ENCODE data around the gene SIAE.

The SIAE gene

DNA sequence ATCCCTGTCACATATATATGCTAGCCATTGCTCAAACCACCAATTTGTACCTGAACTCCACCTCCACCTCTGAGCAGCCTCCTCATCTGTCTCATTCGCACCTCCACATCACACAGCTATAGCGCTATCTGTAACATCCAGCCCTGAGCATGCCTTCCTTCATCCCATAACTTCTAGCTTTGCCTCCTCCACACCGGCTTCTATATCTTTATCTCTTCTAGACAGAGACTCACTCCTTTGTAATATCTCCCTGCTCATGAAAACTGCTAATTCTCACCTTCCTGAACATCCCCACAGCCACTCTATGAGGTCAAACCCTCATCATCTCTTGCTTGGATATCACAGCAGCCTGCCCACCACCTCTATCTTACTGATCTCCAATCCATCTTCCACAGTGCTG is 5.9 kb downstream of the SIAE start:
- in situ Hi-C loops (cut with MboI; ENCODE audit: low sequenced_read_pairs): no loop called here

DNA sequence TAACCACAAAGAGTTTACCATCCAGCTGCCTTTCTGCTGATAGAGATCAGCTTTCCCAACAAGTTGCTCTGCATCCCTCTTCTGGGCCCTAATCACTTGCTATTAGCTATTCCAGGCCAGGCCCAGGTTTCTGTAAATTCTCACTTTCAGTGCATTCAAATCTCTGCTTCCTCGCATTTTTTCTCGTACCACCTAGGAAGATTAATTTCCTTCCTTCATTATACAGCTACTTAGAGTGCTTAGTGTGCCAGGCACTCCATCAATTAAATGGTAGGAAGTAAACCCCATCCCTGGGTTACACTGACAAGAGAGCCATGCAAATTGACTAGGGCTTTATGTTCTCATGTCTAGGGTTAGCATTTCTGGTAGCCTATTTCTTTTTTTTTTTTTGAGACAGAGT is 9.7 kb downstream of the SIAE start:
- in situ Hi-C loops (cut with MboI; ENCODE audit: low sequenced_read_pairs): no loop called here

DNA sequence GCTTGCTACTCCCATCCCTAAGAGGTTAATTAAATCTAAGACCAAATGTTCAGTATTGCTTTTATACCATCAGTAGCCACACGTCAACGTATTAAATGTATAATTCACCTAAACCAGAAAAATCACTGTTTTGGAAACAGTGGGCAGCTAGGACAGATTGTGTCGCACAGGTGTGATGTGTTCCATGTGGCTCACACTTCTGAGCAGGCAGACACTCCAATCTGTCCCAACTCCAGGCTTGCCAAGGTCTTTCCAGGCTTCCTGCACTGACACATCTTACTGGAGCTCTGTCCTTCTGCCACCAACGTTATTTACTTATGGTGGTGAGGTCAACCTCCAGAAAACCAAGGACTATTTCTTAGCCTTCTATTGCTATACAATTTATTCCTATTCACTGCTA is 11.4 kb downstream of the SIAE start:
- in situ Hi-C loops (cut with MboI; ENCODE audit: low sequenced_read_pairs): no loop called here

DNA sequence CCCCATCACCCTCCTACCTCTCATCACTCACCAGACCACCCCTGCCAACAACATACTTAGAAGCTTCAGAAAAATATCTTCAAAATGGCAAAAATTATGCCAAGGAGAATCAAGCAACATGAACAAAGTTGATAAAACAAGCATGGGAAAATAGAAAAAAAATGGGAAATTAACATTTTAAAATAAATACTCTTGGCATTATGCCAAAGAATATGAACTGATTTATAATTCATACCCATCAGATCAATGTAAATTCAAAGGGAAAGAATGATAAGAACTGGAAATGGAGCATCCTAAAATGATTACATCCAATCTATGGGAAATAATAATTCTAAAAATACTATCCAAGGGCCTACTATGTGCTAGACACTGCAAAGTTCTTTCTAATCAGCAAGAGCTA is 12.0 kb downstream of the SIAE start:
- in situ Hi-C loops (cut with MboI; ENCODE audit: low sequenced_read_pairs): no loop called here

DNA sequence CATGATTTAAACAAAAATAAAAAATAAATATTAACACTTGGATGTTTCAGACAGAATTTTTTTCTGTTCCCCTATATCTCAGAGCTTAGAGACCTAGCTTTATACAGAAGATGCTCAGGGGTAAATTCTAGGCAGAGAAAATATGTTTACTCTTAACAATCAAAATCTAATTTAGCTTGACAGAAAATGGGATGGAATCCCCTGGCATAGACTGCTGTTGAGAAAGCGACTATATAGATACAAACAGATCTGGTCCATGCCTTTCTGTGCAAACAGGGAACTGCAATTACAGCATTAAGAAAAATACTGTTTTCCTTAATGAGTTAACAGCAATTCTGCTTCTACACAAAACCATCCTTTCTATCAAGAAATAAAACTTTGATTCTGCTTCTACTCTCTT is 14.6 kb downstream of the SIAE start:
- in situ Hi-C loops (cut with MboI; ENCODE audit: low sequenced_read_pairs): no loop called here

DNA sequence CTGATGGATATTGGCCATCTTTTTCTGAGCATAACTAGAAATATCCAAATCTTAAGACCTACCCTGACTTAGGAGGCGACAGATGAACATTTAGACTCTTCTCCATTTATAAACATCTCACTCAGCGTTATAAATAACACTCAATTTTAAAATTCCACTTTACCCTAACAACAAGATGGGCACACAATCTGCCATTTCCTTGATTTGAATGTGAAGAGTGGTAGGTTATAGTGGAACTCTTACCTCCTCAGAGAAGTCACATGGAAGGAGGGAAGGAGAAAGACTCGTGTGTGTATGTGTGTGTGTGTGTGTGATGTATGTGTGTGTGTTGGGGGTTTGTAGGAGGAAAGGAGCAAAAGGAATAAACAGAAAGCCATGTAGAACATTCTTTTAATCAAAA is 15.0 kb downstream of the SIAE start:
- in situ Hi-C loops (cut with MboI; ENCODE audit: low sequenced_read_pairs): no loop called here

DNA sequence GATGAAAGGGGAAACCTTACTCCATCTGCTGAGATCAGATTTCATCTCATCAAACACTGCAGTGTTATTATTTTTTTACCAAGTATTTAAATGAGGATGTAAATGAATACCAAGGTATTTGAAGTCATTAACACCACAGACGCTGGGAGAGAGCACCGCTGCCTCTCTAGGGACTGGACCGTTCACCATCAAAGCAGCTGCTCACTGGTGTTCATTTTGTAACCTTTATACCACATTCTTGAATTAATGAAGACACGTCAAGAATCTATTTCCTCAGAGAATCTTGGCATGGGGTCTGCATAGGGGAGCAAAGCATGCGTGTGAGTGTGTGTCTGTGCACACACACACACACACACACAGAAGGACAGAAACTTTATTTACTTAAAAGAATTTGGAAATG is 15.6 kb downstream of the SIAE start:
- in situ Hi-C loops (cut with MboI; ENCODE audit: low sequenced_read_pairs): no loop called here

DNA sequence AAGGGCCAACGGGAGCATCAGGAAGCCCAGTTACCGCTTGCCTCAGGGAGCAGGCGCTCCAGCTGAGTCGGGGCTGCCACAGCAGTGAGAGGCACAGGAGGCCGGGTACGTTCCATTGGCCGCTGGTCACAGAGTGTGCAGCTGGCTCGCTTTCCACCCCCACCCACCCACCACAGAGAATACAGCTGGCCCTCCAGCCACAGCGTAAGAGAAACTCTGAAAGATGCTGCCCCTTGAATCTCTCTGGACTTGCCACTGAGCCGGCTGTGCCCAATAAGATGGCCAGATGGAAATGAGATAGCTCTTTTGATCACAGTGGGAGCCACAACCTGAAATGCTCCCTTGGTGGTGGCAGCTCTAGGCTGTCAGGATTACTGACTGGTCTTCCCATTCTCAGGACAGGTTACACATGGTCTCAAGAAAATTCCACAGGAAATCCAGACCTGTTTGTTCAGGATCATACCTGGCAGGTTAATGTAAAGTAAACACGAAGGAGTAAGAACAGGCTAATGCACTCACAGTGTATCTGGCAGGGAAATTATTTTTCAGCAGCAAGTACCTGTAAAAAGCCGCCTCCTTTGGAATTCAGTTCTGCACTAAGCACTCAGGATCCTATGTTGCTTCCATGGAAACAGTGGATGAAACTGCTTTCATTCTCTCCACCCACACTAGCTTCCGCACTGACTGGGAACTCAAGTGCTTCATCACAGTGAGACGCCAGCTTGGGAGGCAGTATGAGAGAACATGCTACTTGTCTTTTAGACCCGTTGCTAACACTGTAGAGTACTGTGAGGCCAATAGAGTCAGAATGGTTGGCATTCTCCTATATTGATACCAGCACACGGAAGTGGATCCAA is 16.5 kb downstream of the SIAE start:
- in situ Hi-C loops (cut with MboI; ENCODE audit: low sequenced_read_pairs): no loop called here

DNA sequence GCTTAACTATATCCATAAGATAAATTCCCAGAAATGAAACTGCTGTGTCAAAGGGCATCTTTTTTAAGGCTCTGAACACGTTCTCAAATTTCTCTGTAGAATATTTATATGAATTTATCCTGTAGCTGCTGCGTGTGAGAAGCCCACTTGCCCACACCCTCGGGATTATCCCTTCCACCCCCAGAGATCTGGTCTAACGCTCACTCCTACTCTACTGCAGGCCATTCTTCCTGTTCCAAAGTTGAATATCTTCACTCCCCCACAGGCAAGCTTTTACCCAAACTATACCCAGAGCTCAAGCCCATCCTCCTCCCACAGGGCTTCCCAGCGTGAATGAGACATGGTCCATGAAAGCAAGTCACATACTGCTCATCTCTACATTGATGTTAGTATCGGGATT is 24.9 kb downstream of the SIAE start:
- in situ Hi-C loops (cut with MboI; ENCODE audit: low sequenced_read_pairs): no loop called here

DNA sequence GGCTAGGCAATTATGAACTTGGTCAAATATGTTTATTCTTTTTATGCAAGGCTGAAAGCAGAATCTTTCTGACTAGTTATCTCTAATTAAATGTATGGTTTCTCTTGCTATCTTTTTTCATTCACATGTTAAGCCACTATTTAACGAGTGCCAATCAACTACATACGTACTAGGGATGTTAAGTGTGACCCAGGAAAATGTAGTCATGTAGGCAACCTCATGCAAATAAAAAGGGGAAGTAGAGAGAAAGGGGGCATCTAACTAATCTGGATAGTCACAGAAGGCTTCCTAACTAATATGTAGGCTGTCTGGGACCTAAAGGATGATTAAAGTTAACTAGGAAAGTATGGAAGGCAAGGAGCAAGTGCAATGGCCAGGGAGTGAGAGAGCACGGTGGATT is 27.4 kb downstream of the SIAE start:
- in situ Hi-C loops (cut with MboI; ENCODE audit: low sequenced_read_pairs): no loop called here

DNA sequence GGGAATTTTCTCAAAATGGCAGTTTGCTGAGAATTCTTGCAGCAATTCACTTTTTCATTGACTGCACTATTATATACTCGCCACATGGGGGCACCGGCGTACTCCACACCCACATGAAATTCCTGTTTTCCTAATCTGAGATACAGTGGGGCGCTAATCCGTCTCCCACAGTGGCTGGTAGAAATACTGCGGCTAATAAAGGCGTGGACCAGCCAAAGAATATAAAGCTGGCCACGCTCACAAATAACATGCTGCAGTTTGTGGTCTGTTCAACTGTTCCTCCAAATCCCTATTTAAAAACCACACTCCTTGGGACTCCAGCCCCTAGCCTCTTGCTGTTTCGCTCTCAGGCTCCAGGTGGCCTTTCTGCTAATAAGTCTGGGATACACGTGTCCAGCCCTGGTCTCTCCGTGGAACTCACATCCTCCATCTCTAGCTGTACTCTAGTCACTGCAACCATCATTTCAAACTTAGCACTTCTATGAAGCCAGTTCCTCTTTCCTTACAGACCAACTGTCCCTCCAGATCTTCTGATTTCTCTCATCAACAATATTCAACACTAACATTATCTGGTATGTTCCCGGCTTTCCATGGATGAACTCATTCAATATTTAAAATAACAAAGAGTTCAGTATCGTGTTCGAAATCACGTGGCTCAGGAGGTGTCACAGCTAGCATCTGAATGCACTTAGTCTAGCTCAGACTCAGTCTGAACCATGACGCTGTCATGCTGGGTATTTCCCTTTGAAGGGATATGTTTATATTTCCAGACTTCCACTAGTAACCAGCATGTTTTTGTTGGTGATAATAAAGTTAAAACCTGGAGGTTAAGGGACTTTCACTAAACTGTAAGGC is 28.9 kb downstream of the SIAE start:
- in situ Hi-C loops (cut with MboI; ENCODE audit: low sequenced_read_pairs): no loop called here

DNA sequence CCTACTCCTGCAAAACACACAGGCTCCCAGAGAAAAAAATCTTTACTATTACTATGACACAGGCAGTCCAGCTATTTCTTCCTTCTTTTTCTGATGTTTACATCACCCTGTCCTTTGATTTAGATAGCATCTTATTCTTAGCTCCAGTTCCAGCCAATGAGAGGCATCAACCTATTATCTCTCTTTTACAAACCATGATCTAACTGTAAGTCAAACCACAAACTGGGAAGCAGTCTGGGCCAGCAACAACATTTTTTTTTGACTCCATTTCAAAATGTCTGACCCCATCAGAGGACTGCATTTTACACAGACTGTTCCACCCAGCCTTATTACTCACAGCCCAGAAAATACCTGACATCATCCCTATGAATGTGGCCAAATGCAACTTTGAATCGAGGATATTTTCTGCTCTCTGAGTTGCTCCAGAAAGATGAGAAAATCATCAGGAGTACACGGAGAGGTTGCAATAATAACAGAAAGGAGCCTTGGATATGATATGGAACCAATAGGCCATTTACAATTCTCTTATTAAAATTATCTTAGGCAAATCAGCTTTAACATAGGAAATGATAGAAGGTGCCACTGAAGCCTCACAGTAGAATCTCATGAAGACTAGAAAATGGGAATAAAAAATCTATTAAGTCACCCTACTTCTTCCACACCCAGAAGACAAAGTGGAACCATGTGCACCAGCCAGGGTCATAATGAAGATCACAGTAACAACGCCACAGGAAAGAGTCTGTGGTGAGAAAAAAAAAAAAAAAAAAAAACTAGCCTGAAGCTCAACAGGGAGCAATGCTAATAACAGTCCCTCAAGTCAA is 29.7 kb downstream of the SIAE start:
- in situ Hi-C loops (cut with MboI; ENCODE audit: low sequenced_read_pairs): no loop called here

DNA sequence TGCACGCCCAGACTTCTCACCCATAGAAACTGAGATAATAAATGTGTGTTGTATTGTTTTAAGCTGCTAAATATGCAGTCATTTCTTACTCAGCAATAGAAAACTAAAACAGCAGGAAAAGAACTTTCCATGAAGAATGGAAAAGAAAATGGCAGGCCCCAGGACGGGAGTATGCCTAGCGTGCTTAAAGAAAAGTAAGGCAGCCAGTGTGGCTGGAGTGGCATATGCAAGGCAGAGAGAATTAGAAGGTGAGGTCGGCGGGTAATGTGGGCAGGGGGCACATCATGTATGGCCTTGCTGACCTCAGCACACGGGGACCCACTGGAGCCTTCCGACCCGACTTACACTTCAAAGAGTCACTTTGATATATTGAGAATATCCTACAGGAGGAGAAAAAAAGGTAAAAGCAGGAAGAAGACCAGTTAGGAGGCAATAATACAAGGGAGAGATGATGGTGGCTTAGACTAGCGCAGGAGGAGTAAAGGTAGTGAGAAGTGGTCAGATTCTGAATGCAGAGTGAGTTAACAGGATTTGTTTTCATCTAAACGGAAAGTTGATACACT is 30.4 kb downstream of the SIAE start:
- in situ Hi-C loops (cut with MboI; ENCODE audit: low sequenced_read_pairs): no loop called here

DNA sequence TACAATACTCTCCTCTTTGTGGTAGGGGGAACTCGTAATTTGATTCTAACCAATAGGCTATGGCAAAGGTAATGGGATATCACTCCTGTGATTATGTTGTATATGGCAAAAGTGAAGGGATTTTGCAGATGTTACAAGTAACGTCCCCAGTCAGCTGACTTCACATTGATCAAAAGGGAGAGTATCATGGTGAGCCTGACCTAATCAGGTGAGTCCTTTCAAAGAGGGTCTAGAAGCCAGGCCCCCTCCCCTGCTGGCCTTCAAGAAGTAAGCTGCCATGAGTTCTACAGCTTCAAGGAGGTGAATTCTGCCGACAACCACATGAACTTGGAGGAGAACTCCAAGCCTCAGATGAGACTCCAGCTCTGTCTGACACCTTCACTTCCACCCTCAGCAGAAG is 30.9 kb downstream of the SIAE start:
- in situ Hi-C loops (cut with MboI; ENCODE audit: low sequenced_read_pairs): no loop called here

DNA sequence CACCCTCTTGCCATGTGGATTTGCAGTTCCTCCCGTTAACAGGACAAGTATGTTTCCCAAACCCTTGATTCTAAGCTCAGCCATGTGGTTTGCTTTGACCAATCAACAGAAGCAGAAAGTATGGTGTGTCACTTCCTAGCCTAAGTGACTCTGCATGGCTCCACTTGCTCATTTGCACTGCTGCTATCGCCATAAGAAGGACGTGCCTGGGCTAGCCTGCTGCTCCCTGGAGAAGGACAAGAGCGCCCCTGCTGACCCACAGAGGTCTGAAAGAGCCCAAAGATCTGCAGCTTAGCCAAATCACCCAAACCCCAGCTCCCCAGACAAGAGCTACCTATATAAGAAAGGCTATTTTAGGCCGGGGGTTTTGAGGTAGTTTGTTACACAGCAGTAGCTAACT is 32.9 kb downstream of the SIAE start:
- in situ Hi-C loops (cut with MboI; ENCODE audit: low sequenced_read_pairs): no loop called here

DNA sequence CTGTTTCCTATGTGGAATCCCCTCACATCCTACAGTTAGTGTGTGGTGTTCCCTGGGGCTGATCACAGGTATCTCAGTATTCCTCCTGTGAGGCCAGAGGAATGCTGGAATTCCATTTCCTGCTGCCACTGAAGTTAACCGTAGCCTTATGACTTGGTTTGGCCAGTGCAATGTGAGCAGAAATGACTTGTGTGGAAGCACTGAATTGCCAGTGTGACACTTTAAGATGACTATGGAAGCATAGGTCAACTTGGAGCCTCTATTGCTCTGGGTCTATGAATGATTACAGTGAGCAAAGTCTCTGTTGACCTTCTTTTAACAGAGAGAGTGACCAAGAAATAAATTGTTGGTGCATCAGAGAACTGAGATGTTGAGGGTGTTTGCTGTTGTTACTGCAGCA is 34.4 kb downstream of the SIAE start:
- in situ Hi-C loops (cut with MboI; ENCODE audit: low sequenced_read_pairs): no loop called here

DNA sequence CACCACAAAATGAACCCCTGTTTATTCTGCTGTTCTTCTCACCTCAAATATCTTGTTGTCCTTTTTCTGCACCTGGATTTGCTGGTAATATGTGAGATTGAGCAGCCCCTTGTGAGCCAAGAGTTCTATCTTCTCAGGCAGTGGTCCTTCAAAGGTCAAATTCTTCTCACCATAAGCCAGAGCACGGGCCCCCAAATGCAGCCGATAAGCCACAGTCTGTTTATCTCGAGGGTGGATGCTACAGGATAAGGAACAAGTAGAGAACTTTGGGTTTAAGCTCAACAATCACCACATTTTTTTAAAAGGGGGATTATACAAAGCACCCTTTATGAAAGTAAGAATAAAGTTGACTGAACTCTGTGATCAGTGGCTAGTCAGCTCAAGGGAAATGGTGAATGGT is 35.0 kb downstream of the SIAE start:
- in situ Hi-C loops (cut with MboI; ENCODE audit: low sequenced_read_pairs): no loop called here

DNA sequence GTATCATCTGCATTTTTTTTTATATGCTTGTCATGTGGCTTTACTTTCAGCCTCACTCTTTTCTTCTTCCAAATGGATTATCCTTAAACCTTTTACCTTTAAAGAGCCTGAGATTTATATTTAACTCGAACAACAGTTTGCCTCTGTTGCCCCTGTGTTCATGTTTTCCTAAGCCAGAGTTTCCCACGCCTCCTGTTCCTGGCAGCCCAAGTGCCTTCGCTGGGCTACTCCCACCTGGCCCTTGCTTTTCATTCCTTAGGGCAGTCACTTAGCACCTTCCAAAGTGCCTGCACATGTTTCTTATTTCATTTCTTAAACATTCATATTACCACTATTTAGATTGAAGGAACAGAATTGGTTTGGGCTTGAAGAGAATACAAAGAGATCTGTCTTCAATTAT is 37.6 kb downstream of the SIAE start:
- in situ Hi-C loops (cut with MboI; ENCODE audit: low sequenced_read_pairs): no loop called here

DNA sequence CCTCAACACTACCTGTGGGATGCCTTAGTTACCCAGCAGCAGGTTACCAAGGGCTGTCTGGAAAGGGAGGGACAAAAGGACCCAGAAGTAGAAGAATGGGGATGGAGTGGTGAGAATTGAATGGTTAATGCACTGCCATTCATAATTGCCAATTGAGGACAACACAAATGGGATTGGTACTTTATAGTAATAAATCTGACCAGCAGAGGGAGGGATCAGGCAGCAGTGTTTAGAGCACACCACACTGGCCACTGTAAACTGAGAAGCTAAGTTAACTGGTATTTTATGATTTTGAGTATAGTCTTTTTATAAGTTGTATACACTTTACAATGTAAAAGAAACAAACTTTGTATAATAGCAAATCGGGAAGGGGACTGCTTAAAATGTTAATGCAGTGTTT is 40.2 kb downstream of the SIAE start:
- in situ Hi-C loops (cut with MboI; ENCODE audit: low sequenced_read_pairs): no loop called here

DNA sequence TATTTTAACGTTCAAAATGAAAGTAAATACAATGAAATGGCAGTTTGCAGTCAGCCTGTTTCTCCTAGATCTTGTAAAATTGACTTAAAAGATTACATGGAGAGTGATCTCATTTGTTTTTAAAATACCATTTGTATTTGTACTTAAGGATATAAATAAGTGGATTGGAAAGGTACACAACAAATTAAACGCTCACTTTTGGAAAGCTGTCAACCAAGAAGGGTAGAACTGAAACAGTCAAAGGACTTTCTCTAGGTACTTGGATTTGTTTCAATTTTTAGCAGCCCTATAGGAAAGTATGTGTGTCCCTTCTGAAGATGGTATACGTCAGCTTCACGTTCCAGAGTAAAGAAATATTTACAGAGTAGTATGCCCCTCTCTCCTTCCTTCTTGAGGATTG is 43.6 kb downstream of the SIAE start:
- in situ Hi-C loops (cut with MboI; ENCODE audit: low sequenced_read_pairs): no loop called here

DNA sequence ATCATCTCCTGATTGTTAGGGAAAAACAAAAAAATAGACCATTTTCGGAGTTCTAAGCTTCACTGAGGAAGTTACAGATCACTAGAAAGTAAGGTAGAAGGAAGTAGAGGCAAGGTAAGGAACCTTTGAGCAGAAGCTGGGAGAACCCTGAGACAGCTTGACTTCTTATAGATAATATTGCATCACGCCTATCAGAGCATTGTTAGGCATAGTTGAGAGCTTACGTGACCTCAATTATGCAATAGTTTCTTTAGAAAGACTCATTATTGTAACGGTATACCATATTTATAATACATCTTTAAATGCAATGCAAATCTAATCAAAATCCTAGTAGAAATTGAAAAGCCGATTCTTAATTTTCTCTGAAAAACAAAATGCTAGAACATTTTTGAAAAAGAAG is 46.0 kb downstream of the SIAE start:
- in situ Hi-C loops (cut with MboI; ENCODE audit: low sequenced_read_pairs): no loop called here
